ENCODE results near the gene FYN. TPM values are rescaled to one million over a fixed set of nuclear protein-coding genes. Genes with fewer than 3 reads are reported as not detected.

The FYN gene
- total RNA-seq, 2 donors from 2014 or later = 87.0 to 94.7 TPM

DNA sequence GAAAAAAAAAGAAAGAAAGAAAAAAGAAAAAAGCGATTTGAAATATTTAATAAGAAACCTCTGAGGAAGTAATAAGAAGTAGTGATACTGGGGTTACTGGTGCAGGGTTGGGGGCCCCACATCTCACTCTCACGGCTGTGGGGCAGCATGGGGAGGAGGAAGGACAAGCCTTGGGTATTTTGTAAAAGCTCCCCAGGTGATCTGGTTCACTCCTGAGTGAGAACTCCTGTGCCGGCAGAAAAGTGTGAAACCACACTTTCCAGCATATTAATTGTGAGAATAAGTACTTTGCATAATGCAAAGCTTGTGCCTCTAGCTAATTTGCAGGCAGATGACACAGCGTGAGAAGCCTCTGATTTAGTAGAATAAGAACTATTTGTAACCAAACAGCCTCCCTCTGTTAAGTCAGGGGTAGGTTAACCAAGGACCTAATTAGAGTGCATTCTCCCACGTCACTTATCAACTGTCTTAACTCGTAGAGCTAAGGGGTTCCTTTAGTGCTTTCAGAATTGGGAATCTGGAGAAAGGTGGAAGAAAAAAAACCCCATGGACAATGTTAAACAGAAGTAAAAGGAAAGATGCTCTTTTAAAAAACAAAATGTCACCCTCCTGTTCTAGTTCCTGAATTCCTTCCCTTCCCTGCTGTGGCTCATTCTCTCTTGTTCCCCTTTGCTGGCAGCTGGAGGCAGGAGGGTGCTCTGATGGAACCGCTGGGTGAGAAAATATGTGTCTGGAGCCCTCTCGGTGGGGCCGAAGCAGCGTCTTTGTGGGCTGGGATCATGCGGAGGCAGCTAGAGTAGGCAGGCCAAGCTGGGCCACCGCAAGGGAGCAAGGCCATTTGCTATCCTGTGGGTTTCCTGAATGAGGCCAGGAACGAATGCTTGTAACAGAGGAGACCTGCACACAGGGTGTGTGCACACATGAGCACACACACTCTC is 108.7 kb downstream of the FYN start:
- DNase-seq (ENCODE audit: low spot score) = no peak
- intact Hi-C loops (cut with DNase I) = no loop called here

DNA sequence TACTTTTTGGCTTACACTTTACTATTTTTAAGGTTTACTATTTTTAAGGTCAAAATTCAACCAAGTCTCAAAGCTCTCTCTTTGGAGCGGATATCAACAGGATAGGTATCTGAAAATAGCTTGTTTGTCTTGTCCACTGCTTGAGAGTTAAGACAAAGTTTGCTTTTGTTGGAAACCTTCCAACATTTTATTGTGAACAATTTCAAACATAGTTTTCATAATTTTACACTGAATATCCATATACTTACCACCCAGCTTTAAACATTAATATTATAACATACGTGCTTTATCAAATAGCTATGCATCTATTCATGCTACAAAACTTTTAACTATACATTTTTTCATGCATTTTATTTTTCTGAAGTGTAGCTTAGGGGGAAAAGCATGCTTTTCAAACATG is 109.9 kb downstream of the FYN start:
- intact Hi-C loops (cut with DNase I) = no loop called here

DNA sequence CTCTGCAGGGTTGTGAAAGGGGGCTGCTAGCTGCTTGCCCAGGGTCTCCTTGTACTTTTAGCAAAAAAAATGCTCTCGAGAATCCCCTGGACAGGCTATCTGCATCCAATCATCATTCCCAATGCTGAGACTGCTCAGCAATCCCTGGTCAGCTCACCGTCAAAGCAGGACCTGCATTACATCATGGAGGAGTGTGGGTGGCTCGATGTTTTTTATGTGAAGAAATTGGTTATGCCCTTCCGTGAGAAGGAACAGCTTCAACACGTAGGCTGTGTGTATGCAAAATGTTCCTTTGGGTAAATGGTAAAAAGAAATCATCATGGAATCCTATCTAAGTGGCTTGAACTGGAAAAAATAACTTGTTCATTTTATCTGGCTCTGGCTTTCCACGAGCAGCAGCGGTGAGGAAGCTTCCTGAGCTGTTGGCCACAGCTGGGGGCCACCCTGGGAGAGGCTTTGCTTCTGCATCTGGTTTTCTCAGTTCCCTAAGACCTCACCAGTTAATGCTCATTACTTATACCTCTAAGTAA is 111.4 kb downstream of the FYN start:
- DNase-seq (ENCODE audit: low spot score) = no peak
- intact Hi-C loops (cut with DNase I) = no loop called here

More for the DNA sequence above, 109.9 kb downstream of the FYN start:
- DNase-seq (ENCODE audit: low spot score) = no peak

DNA sequence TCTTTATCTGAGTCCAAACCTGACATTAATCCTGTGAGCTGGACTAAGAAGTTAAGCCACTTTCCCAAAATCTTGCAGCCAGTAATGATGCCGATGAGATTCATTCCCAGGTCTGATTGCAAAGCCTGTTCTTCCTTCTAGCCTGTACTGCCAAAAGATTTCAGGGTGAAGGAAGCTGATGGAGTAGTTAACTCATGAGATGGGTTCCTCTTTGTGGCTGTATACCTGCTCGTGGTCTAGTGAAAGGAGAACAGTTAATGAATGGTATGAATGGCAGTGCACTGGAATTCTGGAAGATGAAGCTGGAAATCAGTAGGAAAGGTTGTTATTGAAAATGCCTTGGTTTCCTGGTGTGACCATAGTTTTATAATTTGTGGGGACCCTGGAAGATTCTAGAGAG is 112.0 kb downstream of the FYN start:
- intact Hi-C loops (cut with DNase I) = no loop called here

DNA sequence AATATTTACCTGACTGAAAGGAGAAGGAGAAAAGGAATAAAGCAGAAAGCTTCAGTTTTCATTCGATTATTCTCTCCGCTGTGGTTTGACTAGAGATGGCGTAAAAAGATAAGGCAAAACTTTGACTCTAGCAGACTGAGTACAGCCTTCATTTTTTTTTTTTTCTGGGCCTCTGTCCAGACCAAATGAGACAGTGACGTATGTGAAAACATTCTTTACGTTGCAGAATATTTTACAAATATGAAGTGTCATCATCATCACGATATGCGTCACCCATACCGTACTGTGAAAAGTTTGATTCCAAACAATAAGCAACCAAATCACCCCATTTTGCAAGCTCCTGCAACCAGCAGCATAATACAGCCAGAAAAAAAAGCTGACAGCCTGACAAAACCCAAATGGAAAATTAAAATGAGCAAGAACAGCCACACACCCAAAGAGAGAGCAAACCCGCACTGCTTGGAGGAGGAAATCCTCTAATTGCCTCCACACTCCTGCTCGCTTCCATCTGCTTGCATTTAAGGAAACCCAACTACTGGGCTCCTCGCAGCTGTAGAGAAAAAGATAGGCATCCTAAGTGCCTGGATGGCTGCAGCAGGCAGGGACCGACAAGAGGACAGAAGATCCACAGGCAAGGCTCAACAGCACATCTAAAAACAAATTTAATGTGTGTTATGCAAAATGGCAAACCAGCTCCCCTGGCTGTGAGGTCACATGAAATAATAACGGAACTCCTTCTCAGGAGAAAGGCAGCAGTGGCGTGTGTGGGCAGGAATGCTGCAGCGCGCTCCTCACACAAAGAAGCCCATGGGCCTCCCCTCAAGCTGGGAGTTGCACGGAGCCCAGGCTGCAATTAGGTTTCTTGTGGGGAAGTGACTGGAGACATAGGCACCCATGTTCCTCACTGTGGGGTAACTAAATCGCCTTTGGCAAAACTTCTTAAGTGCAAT is 113.1 kb downstream of the FYN start:
- intact Hi-C loops (cut with DNase I) = loop anchor here in 1 of 2 donors (1.0 kb wide), 1 partner anchor 28 kb away; no protein-coding TSS in a partner anchor

More for the DNA sequence above, 112.0 kb downstream of the FYN start:
- DNase-seq (ENCODE audit: low spot score) = no peak

DNA sequence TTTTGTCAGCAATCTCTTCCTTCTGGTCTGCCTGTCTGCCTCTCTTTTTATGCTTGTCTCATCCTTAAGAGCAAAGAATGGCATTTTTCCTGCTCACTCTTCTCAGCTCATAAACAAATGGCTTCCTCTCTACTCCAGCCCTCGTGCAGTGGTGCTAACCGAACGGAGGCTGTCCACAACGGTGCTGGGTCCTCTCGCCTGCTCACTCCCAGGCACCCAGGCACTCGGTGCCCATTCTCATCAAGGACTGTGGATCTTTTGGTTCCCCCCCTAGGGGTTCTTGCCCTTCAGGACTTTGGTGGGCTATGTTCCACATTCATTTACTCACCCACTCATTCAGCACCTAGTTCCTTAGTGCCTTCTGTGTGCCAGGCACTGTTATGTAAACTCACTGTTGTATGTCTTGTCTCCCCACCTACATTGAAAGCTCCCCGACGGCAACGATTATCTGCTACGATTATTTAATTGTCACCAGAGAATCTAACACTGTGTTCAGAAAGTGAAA is 113.9 kb downstream of the FYN start:
- no peak for DNase-seq (ENCODE audit: low spot score)
- intact Hi-C loops (cut with DNase I) = no loop called here

More for the DNA sequence above, 113.1 kb downstream of the FYN start:
- DNase-seq (ENCODE audit: low spot score) = no peak

DNA sequence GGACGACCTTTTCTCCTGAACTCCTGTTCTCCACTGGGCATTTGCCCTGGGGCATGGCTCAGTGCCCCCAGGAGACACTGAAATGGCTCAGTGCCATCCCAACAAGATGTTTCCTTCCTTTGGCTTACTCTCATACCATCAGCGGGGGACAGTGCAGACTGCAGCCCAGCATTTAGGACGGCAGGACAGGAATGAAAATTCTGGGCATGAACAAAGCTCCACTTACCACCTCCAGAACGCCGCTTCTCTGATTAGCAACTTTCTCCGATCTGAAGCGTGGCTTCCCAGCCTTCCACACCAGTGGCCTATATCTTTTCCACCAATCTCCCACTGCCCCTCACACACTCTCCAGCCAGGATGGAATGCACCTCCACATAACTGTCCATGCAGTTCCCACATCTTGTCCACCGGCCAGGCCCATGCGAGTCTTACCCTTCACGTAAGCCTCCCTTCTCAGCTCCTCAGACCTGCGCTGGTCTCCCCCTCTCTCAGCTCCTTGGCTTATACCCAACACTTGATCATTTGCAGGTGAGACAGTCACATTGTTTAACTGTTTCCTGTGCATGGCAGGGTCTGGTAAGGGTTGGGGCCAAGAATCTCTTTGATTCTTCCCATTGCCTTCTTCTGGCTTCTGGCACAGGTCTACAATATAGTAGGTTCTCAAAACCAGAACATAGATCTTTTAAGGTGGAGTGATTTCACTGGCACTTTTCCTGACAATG is 114.5 kb downstream of the FYN start:
- intact Hi-C loops (cut with DNase I) = no loop called here
- DNase-seq (ENCODE audit: low spot score) = no peak

DNA sequence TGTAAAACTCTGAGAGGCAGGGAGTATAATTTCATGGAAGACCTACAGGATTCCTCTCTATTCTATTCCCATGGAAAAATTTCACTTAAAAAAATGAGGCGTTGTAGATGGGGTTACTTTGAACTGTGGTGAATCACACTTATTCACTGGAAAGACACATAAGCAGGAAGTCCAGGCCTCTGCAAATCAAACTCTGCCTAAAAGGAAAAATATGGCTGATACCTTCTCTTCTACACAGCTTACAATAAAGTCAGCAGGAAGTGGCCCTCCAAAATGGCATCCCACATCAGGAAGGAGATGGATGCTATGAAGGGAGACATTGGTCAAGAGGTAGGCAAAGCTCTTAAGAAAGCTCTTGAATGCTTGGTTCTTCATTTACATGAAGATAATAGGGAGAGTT is 115.9 kb downstream of the FYN start:
- intact Hi-C loops (cut with DNase I) = no loop called here
- no peak for DNase-seq (ENCODE audit: low spot score)

DNA sequence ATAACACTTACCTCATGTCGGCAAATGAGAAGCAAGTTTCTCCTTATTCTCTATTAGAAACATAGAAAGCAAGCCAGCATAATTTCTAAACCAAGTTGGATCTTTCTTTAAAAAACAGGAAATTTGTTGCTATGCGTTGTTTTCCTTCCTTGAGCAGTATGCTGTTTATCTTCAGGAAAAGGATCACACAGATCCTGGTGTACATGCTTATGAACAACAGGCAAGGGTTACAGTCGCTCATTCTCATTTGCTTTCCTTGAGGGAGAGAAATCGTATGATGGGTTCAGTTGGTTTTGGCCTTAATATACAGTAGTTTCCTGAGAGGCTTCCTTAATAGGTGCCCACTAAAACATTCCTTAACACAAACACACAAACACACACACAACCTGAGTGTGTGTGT is 118.8 kb downstream of the FYN start:
- no peak for DNase-seq (ENCODE audit: low spot score)
- intact Hi-C loops (cut with DNase I) = no loop called here

DNA sequence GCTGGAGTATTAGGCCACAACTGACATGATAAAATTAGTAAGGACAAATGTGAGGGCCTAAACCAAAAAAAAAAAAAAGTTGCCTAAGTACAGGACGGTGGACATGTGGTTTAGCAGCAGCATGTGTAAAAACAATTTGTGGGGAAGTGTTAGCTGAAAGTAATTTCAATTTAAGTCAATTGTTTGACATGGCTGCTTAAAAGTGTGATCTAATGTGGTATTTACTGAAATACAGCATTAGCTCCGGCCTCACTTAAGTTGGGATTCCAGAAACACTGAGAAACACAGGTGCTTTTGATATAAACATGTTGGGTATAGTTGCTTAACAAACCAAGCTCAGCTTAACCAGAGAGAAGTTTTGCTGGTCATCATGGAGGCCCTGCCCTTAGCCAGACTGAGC is 119.7 kb downstream of the FYN start:
- DNase-seq (ENCODE audit: low spot score) = no peak
- intact Hi-C loops (cut with DNase I) = no loop called here

DNA sequence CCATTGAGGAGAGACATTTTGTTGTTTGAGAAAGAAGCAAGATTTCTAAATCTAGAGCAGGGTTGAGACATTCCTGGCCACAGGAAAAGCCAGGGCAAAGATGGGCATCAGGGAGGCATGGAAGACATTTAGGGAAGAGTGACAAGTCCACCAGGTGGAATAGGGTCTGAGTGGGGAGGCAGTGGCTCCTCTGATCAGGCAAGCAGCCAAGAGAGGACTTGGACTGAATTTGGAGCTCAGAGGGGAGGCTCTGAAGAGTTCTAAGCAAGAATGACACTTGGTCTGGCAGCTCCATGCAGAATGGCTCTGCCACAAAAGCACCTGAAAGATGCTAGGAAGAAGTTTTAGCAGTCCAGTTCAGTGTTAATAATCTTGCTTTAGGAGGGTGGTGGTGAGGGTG is 120.8 kb downstream of the FYN start:
- intact Hi-C loops (cut with DNase I) = no loop called here

DNA sequence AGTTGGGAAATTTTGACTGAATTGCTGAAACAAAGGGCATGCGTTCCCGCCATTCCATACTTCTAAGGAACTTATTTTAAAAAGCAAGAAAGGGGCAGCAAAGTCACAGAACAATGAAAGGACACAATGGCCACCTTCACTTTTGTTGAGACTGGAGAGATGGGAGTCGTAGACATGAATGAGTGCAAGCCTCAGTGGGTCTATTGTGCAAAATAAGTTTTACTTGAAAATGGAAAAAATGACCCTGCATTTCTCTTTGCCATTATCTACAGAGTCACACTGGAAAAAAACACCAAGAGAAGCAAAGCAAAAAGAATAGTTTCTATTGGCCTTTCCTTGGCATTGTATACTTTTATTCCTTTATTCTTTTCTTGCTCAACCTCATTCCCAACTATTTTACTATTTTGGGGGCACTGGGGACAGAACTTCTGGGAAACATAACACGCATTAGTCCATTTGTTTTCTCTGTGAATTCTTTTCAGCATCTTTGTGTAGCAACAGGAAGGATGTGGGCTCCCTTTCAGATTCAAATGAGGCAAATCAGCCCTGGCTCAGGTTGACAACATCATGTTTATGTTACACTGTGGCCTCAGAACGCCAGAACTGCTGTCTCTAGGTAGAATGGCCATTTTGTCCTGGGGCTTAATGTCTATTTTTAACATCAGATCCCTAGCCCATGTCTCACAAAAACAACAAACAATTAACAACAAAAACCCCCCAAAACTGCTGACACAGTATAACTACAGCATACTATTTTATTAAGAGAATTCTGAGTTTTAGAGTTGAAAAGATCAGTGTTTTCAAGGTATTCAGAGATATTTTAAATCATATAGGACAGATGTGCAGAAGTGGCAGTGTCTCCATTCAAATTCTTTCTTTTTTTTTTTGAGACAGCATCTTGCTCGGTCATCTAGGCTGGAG is 122.2 kb downstream of the FYN start:
- intact Hi-C loops (cut with DNase I) = no loop called here
- DNase-seq (ENCODE audit: low spot score) = no peak

More for the DNA sequence above, 120.8 kb downstream of the FYN start:
- no peak for DNase-seq (ENCODE audit: low spot score)

DNA sequence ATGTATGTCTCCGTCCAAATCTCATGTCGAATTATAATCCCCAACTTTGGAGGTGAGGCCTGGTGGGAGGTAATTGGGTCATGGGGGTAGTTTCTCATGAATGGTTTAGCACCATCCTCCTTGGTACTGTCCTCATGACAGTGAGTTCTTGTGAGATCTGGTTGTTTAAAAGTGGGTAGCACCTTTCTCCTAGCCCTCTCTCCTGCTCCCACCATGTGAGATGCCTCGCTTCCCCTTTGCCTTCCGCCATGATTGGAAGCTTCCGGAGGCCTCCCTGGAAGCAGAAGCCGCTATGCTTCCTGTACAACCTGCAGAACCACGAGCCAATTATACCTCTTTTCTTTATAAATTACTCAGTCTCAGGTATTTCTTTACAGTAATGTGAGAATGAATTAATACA is 123.1 kb downstream of the FYN start:
- intact Hi-C loops (cut with DNase I) = no loop called here
- DNase-seq (ENCODE audit: low spot score) = no peak

DNA sequence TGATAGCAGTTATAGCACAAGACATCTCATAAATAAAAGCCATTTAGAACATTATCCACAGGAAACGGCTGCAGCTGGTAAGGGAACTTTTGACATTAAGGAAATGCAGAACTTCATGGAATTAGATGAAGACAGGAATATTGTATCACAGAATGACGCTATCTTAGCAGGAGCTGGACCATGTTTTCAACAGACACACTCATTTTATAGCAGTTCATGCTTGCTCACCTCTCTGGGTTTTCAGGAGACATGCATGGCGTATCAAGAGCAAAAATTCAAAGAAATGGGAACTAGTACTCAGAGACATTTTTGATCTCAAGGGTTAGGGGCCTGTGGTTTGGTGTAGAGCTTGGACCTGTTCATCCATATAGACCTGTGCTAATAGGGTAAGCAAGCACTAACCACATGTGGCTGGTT is 125.0 kb downstream of the FYN start:
- DNase-seq (ENCODE audit: low spot score) = no peak
- intact Hi-C loops (cut with DNase I) = no loop called here

DNA sequence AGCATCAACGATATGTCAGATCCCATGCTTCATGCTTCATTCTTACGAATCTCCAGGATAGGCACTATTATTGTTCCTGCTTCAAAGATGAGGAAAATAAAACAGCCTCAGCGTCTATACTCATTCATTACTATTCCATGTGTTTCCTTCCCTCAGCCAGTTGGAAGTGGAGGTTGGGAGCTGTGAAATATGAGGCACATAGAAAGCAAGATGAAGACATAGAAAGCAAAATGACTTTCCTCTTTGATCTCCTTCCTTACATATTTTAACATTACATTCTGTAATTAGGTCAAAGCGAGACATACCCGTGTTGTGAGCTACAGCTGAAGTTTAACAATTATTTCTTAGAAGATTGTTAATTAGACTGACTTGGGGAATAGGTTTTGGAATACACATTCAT is 125.4 kb downstream of the FYN start:
- no peak for DNase-seq (ENCODE audit: low spot score)
- intact Hi-C loops (cut with DNase I) = no loop called here

DNA sequence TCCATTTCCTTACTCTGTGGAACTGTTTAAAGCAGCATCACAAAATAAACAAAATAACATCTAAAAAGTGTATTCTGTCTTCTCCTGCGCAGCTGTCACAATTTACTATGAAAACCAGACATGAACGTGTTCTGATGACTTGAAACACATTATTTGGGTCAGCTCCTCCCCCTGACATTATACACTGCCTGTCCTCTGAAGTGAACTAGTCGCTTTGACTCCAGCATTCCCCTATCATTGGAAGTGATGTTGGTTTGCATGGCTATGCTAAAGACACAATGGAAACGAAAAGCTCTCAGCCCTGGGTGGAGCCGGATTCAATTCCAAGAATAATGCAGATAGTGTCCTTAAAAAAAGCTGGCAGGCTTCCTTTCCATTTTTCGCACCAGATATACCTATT is 125.9 kb downstream of the FYN start:
- no peak for DNase-seq (ENCODE audit: low spot score)
- intact Hi-C loops (cut with DNase I) = no loop called here

DNA sequence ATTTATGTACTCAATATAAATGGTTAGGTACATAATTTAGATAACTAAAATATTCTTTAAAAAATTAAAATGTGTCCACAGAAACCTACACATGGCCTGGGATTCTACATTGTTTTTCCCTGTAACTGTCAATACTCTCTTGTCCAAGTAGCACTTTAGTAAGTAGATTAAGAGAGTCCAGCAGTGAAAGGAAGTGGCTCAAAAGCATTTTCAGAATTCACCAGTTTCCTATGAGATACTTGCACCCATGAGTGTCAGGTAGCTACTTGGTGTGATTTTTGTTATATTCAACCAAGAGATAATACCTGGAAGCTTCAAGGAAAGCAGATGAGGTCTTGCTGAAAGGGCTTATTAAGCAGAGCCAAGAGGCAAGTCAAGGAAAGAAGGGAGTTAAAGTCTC is 126.3 kb downstream of the FYN start:
- intact Hi-C loops (cut with DNase I) = no loop called here
- no peak for DNase-seq (ENCODE audit: low spot score)

DNA sequence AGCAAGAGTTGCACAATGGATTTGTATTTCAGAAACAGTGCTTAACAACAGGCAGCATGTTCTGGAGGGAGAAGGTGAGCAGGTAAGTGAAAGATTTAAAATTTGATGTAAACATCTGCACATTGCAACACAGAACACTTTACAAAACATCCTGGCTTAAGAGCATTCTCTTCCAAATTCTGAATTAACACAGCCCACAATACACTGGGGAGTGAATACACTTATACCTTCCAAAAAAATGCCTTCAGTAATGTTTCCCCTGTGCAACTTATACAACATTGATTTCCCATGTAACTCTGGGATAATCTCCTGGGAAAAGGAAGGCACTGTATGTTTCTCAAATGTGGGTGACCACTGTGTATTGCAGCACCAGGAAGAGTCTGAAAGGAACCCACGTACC is 127.6 kb downstream of the FYN start:
- intact Hi-C loops (cut with DNase I) = no loop called here
- no peak for DNase-seq (ENCODE audit: low spot score)
